Astrocyte (in vitro differentiated cells and primary cell): ENCODE results near the gene NISCH.

Source experiments
- CTCF ChIP-seq: IDR thresholded peaks from 2 replicates; pipeline ENCODE4 v1.5.1; 2011; ENCODE audit warnings: low read depth, mild to moderate bottlenecking, inconsistent platforms, low read length, moderate library complexity; ENCODE audit not compliant: insufficient read depth
- EZH2 ChIP-seq: IDR thresholded peaks from 2 replicates; pipeline ENCODE4 v1.6.1; 2012; ENCODE audit warnings: mild to moderate bottlenecking, low read length, inconsistent platforms; ENCODE audit not compliant: insufficient read depth

- TF ChIP-seq EZH2 (no peak), CTCF (no peak)
These were observed 64.2 kb downstream of the NISCH start for GRCh38 chr3:52519445-52520140.
